Progenitor cell of endocrine pancreas (in vitro differentiated cells): Measurements from ENCODE around the gene RANBP3L. TPM values are rescaled to one million over a fixed set of nuclear protein-coding genes. Genes with fewer than 3 reads are reported as not detected.

Source experiments
- DNase-seq: peaks from one replicate; pipeline ENCODE4 v3.0.0; 2021; ENCODE audit warnings: low spot score; ENCODE audit not compliant: unreplicated experiment
- H3K27ac Mint-ChIP-seq: 2 replicates; pipeline ENCODE4 v1.8.0; 2021; ENCODE audit warnings: mild to moderate bottlenecking, moderate library complexity, mixed read lengths
- H3K27me3 Mint-ChIP-seq: 2 replicates; pipeline ENCODE4 v1.8.0; 2021; ENCODE audit warnings: mixed read lengths
- H3K36me3 Mint-ChIP-seq: 2 replicates; pipeline ENCODE4 v1.8.0; 2022; ENCODE audit warnings: mixed read lengths; ENCODE audit not compliant: insufficient read depth
- H3K4me1 Mint-ChIP-seq: 2 replicates; pipeline ENCODE4 v1.8.0; 2021; ENCODE audit warnings: low read depth, mixed read lengths
- H3K4me3 Mint-ChIP-seq: 2 replicates; pipeline ENCODE4 v1.8.0; 2021; ENCODE audit warnings: low read depth, mild to moderate bottlenecking, moderate library complexity, mixed read lengths
- H3K9me3 Mint-ChIP-seq: 2 replicates; pipeline ENCODE4 v1.8.0; 2021; ENCODE audit warnings: low read depth, mixed read lengths
- total RNA-seq: library from RNA; stranded (reverse); gene quantifications from 2 replicates; pipeline ENCODE4 v1.2.1, GENCODE V29; 2021
- TF ChIP-seq, protein P1 (sequence below): fragments of 200-600 bp; sonication (generic); IDR thresholded peaks from one replicate; pipeline ENCODE4 v1.5.0; 2021; ENCODE audit warnings: antibody characterized with exemption, mild to moderate bottlenecking; ENCODE audit not compliant: unreplicated experiment

Gene RANBP3L
- total RNA-seq, 1 donor from 2014 or later, result not detected

DNA sequence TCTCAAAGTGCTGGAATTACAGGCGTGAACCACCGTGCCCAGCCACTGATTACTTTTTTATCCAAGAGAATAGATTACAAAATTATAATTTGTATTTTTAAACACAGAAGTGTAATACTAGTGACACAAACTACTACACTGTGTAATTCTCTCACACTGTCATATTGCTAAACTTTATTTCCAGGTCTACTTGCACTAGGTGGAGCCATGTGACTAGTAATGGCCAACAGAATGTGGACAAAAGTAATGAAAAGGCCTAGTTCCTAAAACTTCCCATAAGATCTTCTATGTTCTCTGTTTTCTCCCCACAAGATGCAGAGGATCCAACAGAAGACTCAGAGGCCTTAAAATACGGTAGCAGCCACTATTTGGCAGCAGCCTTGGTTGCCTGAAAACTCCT is 87.3 kb downstream of the RANBP3L start:
- H3K4me3 Mint-ChIP-seq, result no peak overlapping the region
- DNase-seq, result no peak
- H3K4me1 Mint-ChIP-seq, result no peaks in the 10 kb centered on the region
- H3K9me3 Mint-ChIP-seq, result no peaks in the 10 kb centered on the region
- no peaks in the 10 kb centered on the region for H3K27me3 Mint-ChIP-seq
- TF ChIP-seq, protein P1, sequence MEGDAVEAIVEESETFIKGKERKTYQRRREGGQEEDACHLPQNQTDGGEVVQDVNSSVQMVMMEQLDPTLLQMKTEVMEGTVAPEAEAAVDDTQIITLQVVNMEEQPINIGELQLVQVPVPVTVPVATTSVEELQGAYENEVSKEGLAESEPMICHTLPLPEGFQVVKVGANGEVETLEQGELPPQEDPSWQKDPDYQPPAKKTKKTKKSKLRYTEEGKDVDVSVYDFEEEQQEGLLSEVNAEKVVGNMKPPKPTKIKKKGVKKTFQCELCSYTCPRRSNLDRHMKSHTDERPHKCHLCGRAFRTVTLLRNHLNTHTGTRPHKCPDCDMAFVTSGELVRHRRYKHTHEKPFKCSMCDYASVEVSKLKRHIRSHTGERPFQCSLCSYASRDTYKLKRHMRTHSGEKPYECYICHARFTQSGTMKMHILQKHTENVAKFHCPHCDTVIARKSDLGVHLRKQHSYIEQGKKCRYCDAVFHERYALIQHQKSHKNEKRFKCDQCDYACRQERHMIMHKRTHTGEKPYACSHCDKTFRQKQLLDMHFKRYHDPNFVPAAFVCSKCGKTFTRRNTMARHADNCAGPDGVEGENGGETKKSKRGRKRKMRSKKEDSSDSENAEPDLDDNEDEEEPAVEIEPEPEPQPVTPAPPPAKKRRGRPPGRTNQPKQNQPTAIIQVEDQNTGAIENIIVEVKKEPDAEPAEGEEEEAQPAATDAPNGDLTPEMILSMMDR, result peak; percentile 11
- no peak overlapping the region for H3K27ac Mint-ChIP-seq
- H3K36me3 Mint-ChIP-seq, result peaks cover 22% of the 10 kb centered on the region

DNA sequence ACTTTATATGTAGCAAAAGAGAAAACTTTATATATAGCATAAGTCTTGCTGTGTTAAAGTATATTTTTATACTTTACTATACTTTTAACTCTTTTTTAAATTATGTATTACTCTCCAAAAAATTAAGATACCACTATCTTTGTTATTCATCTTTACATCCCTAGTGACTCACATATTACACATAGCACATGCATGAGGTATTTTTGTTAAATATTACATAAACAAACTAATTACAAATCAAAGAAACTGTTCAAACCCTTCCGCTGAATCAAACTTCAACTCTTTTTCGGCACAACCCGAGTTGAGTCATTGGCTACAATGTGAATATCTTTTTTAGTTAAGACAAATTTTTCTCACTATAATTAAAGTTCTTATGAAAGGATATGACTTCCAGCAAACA is 92.0 kb downstream of the RANBP3L start:
- H3K27ac Mint-ChIP-seq, result no peak overlapping the region
- no peak overlapping the region for H3K4me3 Mint-ChIP-seq
- no peaks in the 10 kb centered on the region for H3K4me1 Mint-ChIP-seq
- TF ChIP-seq, protein P1, result no peak
- H3K9me3 Mint-ChIP-seq, result no peaks in the 10 kb centered on the region
- no peaks in the 10 kb centered on the region for H3K27me3 Mint-ChIP-seq
- DNase-seq, result no peak
- peaks cover 22% of the 10 kb centered on the region for H3K36me3 Mint-ChIP-seq

DNA sequence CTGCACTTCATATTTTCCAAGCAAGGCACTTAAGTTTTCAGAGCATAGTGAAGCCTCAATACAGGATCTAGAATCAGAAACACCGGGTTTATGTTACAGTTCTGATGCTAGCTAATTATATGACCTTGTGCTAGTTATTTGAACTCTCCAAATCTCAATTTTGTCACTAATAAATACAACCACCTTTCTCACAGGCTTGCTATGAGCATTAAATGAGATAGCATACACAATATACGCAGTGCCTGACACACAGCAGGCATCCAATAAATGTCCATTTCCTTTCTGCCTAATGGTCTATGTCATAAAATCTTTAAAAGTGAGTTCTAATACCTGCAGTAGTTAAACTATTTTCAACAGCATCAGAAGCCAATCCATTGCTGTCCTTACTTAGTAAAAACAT is 92.9 kb downstream of the RANBP3L start:
- no peak for DNase-seq
- Mint-ChIP-seq H3K9me3 (no peaks in the 10 kb centered on the region), H3K36me3 (peaks cover 22% of the 10 kb centered on the region), H3K27ac (no peak overlapping the region), H3K4me1 (no peaks in the 10 kb centered on the region), H3K4me3 (no peak overlapping the region), H3K27me3 (no peaks in the 10 kb centered on the region)
- TF ChIP-seq, protein P1, result no peak

DNA sequence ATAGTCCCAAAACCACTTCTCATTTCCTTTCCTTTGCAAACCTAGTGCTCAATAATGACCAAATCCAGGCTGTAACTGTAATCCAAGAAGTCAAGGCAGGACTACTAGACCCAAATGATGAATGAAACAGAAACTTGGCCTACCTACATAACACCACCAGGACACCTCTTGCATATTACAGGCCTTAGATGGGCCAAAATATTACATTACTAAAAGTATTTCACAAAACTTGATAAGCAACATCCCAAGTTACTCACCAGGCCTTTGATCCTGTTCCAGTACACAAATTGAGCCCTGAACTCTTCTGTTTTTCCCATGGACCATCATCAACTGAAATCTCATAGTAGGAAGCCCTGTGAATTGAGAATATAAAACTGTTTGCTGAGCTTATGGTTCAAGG is 94.8 kb downstream of the RANBP3L start:
- H3K9me3 Mint-ChIP-seq, result no peaks in the 10 kb centered on the region
- no peaks in the 10 kb centered on the region for H3K27me3 Mint-ChIP-seq
- no peak overlapping the region for H3K4me3 Mint-ChIP-seq
- no peaks in the 10 kb centered on the region for H3K4me1 Mint-ChIP-seq
- no peak for DNase-seq
- H3K27ac Mint-ChIP-seq, result no peak overlapping the region
- TF ChIP-seq, protein P1, result no peak
- peaks cover 19% of the 10 kb centered on the region for H3K36me3 Mint-ChIP-seq

DNA sequence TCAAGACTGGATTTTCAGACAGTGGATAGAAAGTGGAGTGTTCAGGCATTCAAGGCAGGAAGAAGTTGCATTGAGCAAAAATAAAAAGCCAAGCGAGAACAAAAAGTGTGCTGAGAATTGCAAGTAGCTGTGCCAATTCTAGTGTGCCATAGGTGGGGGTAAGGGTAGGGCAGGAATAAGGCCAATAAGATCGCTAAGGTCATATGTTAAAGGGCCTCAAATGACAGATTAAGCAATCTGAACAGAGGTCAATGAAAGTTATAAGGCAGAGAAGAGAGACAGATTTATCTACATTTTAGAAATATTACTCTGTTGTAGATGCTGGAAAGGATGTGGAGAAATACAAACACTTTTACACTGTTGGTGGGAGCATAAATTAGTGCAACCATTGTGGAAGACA is 96.4 kb downstream of the RANBP3L start:
- Mint-ChIP-seq H3K27me3 (no peaks in the 10 kb centered on the region), H3K4me1 (peaks cover 2% of the 10 kb centered on the region), H3K9me3 (no peaks in the 10 kb centered on the region), H3K27ac (no peak overlapping the region), H3K4me3 (no peak overlapping the region), H3K36me3 (peaks cover 20% of the 10 kb centered on the region)
- DNase-seq, result no peak
- TF ChIP-seq, protein P1, result no peak
